ENCODE measurements around the gene TMEM101.
"Not testable (repeated sequence)": the region's sequence is repeated elsewhere in the genome, so short reads cannot be mapped to it uniquely, and the experiment has no call there.

TMEM101 gene

DNA sequence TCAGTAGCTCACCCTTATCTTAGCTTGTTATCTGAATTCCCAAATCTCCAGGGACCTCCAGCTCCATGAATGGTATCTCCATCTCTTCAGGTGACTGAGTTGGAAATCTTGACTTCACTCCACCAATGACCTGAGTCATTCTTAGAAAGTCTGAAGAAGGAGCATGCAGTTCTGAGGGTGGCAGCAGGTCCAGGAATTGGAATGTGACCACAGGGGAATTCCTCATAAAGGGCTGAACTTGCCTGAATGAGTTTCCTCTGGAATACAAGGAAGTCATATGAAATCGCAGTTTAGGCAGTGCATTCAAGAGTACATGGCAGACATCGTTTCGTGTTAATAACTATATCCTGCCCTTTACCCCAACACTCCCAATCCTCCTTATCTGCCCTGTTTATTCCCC, 48.5 kb downstream of the TMEM101 start:
- in situ Hi-C loops (cut with MboI; ENCODE audit: low sequenced_read_pairs, unreplicated experiment), result no loop called here
- TF ChIP-seq, protein P1, sequence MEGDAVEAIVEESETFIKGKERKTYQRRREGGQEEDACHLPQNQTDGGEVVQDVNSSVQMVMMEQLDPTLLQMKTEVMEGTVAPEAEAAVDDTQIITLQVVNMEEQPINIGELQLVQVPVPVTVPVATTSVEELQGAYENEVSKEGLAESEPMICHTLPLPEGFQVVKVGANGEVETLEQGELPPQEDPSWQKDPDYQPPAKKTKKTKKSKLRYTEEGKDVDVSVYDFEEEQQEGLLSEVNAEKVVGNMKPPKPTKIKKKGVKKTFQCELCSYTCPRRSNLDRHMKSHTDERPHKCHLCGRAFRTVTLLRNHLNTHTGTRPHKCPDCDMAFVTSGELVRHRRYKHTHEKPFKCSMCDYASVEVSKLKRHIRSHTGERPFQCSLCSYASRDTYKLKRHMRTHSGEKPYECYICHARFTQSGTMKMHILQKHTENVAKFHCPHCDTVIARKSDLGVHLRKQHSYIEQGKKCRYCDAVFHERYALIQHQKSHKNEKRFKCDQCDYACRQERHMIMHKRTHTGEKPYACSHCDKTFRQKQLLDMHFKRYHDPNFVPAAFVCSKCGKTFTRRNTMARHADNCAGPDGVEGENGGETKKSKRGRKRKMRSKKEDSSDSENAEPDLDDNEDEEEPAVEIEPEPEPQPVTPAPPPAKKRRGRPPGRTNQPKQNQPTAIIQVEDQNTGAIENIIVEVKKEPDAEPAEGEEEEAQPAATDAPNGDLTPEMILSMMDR (IDR thresholded peaks at IDR 0.05; ENCODE audit: borderline replicate concordance, control extremely low read depth, extremely low read depth, insufficient read depth, missing control alignments), result no peak
- DNase-seq (ENCODE audit: low spot score), result no peak

DNA sequence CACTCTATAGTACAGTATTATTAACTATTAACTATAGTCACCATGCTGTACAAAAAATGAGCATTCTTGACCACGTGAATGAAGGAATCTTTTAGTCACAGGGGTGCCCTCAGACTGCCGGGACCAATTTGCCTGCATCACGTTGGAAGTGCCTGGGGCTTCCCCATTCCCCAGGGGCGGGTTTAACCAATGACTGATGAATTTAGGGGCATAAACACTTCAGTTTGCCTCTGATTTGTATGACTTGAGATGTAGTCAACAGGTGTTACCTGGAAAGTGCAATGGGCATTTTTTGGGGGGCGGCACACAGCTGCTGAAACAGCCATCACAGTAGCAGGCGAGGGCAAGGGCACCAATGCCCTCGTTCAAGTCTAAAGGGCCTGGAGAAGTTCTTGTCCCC, 52.3 kb downstream of the TMEM101 start:
- in situ Hi-C loops (cut with MboI; ENCODE audit: low sequenced_read_pairs, unreplicated experiment), result no loop called here
- no peak for DNase-seq (ENCODE audit: low spot score)
- TF ChIP-seq, protein P1 (IDR thresholded peaks at IDR 0.05; ENCODE audit: borderline replicate concordance, control extremely low read depth, extremely low read depth, insufficient read depth, missing control alignments), result no peak

DNA sequence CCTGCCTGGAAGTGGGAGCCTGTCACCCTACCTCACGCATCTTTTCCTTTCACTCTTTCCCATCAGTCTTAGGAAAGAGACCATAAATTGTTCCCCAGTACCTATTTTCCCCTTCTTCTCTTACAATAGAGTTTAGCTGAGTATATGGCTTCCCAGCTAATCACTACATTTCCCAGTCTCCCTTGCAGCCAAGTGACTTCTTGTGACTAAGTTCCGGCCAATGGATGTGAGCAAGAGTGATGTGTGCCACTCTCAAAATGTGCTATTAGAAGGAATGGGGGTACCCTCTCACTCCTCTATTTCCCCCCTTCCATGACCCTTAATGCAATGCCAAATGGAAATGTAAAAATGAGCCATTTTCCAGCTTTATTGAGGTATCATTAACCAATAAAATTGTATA, 52.8 kb downstream of the TMEM101 start:
- in situ Hi-C loops (cut with MboI; ENCODE audit: low sequenced_read_pairs, unreplicated experiment), result no loop called here
- TF ChIP-seq, protein P1 (IDR thresholded peaks at IDR 0.05; ENCODE audit: borderline replicate concordance, control extremely low read depth, extremely low read depth, insufficient read depth, missing control alignments), result no peak
- no peak for DNase-seq (ENCODE audit: low spot score)

DNA sequence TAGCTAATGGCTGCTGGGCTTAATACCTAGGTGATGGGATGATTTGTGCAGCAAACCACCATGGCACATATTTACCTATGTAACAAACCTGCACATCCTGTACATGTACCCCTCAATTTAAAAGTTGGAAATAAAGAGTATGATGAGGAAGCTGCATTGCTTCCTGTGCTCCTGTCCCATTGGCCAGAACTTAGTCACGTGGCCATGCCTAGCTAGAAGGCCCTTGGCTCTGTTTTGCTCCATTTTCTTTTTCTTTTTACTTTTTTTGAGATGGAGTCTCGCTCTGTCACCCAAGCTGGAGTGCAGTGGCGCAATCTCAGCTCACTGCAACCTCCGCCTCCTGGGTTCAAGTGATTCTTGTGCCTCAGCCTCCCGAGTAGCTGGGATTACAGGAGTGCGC, 53.5 kb downstream of the TMEM101 start:
- DNase-seq (ENCODE audit: low spot score); in situ Hi-C loops (cut with MboI; ENCODE audit: low sequenced_read_pairs, unreplicated experiment): not testable (repeated sequence)

All from GM13976 (cell line).